Endothelial cell (in vitro differentiated cells): ENCODE data around the gene POLE. TPM values are rescaled to one million over a fixed set of nuclear protein-coding genes. Genes with fewer than 3 reads are reported as not detected.

ENCODE experiments used
- DNase-seq: peaks from one replicate; pipeline ENCODE4 v3.0.0; 2021; ENCODE audit warnings: low spot score
- H3K27ac Mint-ChIP-seq: one replicate; pipeline ENCODE4 v1.8.0; 2021; ENCODE audit warnings: mixed read lengths, inconsistent platforms; ENCODE audit not compliant: unreplicated experiment
- H3K27me3 Mint-ChIP-seq: one replicate; pipeline ENCODE4 v1.8.0; 2021; ENCODE audit warnings: mild to moderate bottlenecking, moderate library complexity, mixed read lengths, inconsistent platforms; ENCODE audit not compliant: unreplicated experiment
- H3K36me3 Mint-ChIP-seq: one replicate; pipeline ENCODE4 v1.8.0; 2021; ENCODE audit warnings: mild to moderate bottlenecking, low read depth, mixed read lengths, inconsistent platforms; ENCODE audit not compliant: unreplicated experiment
- H3K4me1 Mint-ChIP-seq: one replicate; pipeline ENCODE4 v1.8.0; 2021; ENCODE audit warnings: mild to moderate bottlenecking, mixed read lengths, inconsistent platforms; ENCODE audit not compliant: unreplicated experiment
- H3K4me3 Mint-ChIP-seq: one replicate; pipeline ENCODE4 v1.8.0; 2021; ENCODE audit warnings: mild to moderate bottlenecking, mixed read lengths, inconsistent platforms; ENCODE audit not compliant: unreplicated experiment
- H3K9me3 Mint-ChIP-seq: one replicate; pipeline ENCODE4 v1.8.0; 2021; ENCODE audit warnings: mixed read lengths, inconsistent platforms; ENCODE audit not compliant: unreplicated experiment
- CTCF ChIP-seq: fragments of 200-600 bp; sonication (generic); IDR thresholded peaks from one replicate; pipeline ENCODE4 v1.5.0; 2021; ENCODE audit warnings: antibody characterized with exemption; ENCODE audit not compliant: unreplicated experiment
- total RNA-seq: library from RNA; stranded (reverse); fragmentation: NEBNext Ultra II Directional; extraction: Animal tissue kit (Norgen Biotek cat#: 25700); gene quantifications from one replicate; pipeline ENCODE4 v1.2.1, GENCODE V29; 2021; ENCODE audit not compliant: unreplicated experiment

Gene POLE
- total RNA-seq, 1 donor from 2014 or later = 137 TPM

- Mint-ChIP-seq H3K27me3 (peaks cover 13% of the 10 kb centered on the region), H3K36me3 (peaks cover 18% of the 10 kb centered on the region), H3K4me3 (peak overlapping the region; percentile 17), H3K9me3 (no peaks in the 10 kb centered on the region), H3K4me1 (peaks cover 28% of the 10 kb centered on the region), H3K27ac (peak overlapping the region; percentile 12)
- DNase-seq = no peak
- no peak for TF ChIP-seq CTCF
These were observed 20.1 kb upstream of the POLE start for GRCh38 chr12:132707241-132707640.

- DNase-seq = peak; percentile 20
- H3K36me3 Mint-ChIP-seq = peaks cover 19% of the 10 kb centered on the region
- H3K4me1 Mint-ChIP-seq = peaks cover 34% of the 10 kb centered on the region
- peak overlapping the region; percentile 22 for H3K4me3 Mint-ChIP-seq
- H3K9me3 Mint-ChIP-seq = no peaks in the 10 kb centered on the region
- peak overlapping the region; percentile 50 for H3K27ac Mint-ChIP-seq
- peaks cover 6% of the 10 kb centered on the region for H3K27me3 Mint-ChIP-seq
- no peak for TF ChIP-seq CTCF
These were observed 16.5 kb upstream of the POLE start for GRCh38 chr12:132703641-132704040.

GRCh38 chr12:132702640-132703039 is 15.5 kb upstream of the POLE start:
- Mint-ChIP-seq H3K4me1 (peaks cover 31% of the 10 kb centered on the region), H3K36me3 (peaks cover 23% of the 10 kb centered on the region), H3K27ac (no peak overlapping the region), H3K9me3 (no peaks in the 10 kb centered on the region), H3K27me3 (peaks cover 4% of the 10 kb centered on the region), H3K4me3 (no peak overlapping the region)
- no peak for DNase-seq
- TF ChIP-seq CTCF = no peak

- no peak for DNase-seq
- Mint-ChIP-seq H3K36me3 (peaks cover 29% of the 10 kb centered on the region), H3K4me1 (peaks cover 31% of the 10 kb centered on the region), H3K4me3 (no peak overlapping the region), H3K27me3 (peaks cover 3% of the 10 kb centered on the region), H3K27ac (no peak overlapping the region), H3K9me3 (no peaks in the 10 kb centered on the region)
- TF ChIP-seq CTCF = no peak
These were observed 13.2 kb upstream of the POLE start for GRCh38 chr12:132700212-132700822.

- no peak for DNase-seq
- H3K9me3 Mint-ChIP-seq = no peaks in the 10 kb centered on the region
- no peak for TF ChIP-seq CTCF
- peaks cover 24% of the 10 kb centered on the region for H3K36me3 Mint-ChIP-seq
- peaks cover 5% of the 10 kb centered on the region for H3K27me3 Mint-ChIP-seq
- peak overlapping the region; percentile 29 for H3K4me3 Mint-ChIP-seq
- no peak overlapping the region for H3K27ac Mint-ChIP-seq
- H3K4me1 Mint-ChIP-seq = peaks cover 19% of the 10 kb centered on the region
These were observed 11.2 kb upstream of the POLE start for GRCh38 chr12:132698341-132698740.
